Measurements from ENCODE around the gene TBX2.

The TBX2 gene

GRCh38 chr17:61402073-61402541 is 2.5 kb downstream of the TBX2 start:
- DNase-seq (ENCODE audit: low read depth, low spot score) = no peak

- no peak for DNase-seq (ENCODE audit: low read depth, low spot score)
Observed at GRCh38 chr17:61402978-61403800, 3.5 kb downstream of the TBX2 start.

GRCh38 chr17:61403801-61404662 is 4.4 kb downstream of the TBX2 start:
- DNase-seq (ENCODE audit: low read depth, low spot score) = no peak

GRCh38 chr17:61404663-61404912 is 4.9 kb downstream of the TBX2 start:
- no peak for DNase-seq (ENCODE audit: low read depth, low spot score)

GRCh38 chr17:61404913-61405685 is 5.5 kb downstream of the TBX2 start:
- DNase-seq (ENCODE audit: low read depth, low spot score) = no peak

- no peak for DNase-seq (ENCODE audit: low read depth, low spot score)
Observed at GRCh38 chr17:61405686-61406536, 6.3 kb downstream of the TBX2 start.

- DNase-seq (ENCODE audit: low read depth, low spot score) = no peak
Observed at GRCh38 chr17:61406537-61406845, 6.8 kb downstream of the TBX2 start.

GRCh38 chr17:61406971-61407911 is 7.6 kb downstream of the TBX2 start:
- no peak for DNase-seq (ENCODE audit: low read depth, low spot score)

- no peak for DNase-seq (ENCODE audit: low read depth, low spot score)
Observed at GRCh38 chr17:61408151-61409041, 8.8 kb downstream of the TBX2 start.

- no peak for DNase-seq (ENCODE audit: low read depth, low spot score)
Observed at GRCh38 chr17:61409301-61410112, 9.9 kb downstream of the TBX2 start.

GRCh38 chr17:61410141-61411010 is 10.7 kb downstream of the TBX2 start:
- no peak for DNase-seq (ENCODE audit: low read depth, low spot score)

GRCh38 chr17:61411011-61411260 is 11.3 kb downstream of the TBX2 start:
- DNase-seq (ENCODE audit: low read depth, low spot score) = no peak

- DNase-seq (ENCODE audit: low read depth, low spot score) = no peak
Observed at GRCh38 chr17:61411261-61412142, 11.9 kb downstream of the TBX2 start.

- DNase-seq (ENCODE audit: low read depth, low spot score) = peak; percentile 67
Observed at GRCh38 chr17:61412143-61412859, 12.7 kb downstream of the TBX2 start.

GRCh38 chr17:61412860-61413660 is 13.4 kb downstream of the TBX2 start:
- no peak for DNase-seq (ENCODE audit: low read depth, low spot score)
